PC-9 (cell line): ENCODE data around the gene SND1. TPM values are rescaled to one million over a fixed set of nuclear protein-coding genes. Genes with fewer than 3 reads are reported as not detected.

ENCODE experiments used
- BruUV-seq: library from RNA; stranded (reverse); fragments of 400-500 nt; replicated peaks from 2 replicates; lab custom pipeline; 2021; lab: Mats Ljungman, UMichigan
- CTCF ChIA-PET: fragments of 300-600 bp; sonication (Branson Sonifier 250); formaldehyde crosslinking; loops from one replicate; lab custom pipeline; 2022; ENCODE audit warnings: antibody characterized with exemption; lab: Charles Lee
- POLR2A ChIA-PET: fragments of 300-600 bp; sonication (Branson Sonifier 250); formaldehyde crosslinking; loops from one replicate; lab custom pipeline; 2022; ENCODE audit warnings: antibody characterized with exemption; ENCODE audit not compliant: unreplicated experiment; lab: Charles Lee
- DNase-seq, 2 experiments: peaks; one replicate each; pipeline versions ENCODE4 v3.0.0 to v3.0.0-alpha.2; 2015 to 2022; ENCODE audit warnings: mixed read lengths in 1 of 2
- H2AFZ ChIP-seq: fragments of 200-600 bp; sonication (generic); 2 replicates; pipeline ENCODE4 v1.8.1; 2017; ENCODE audit warnings: antibody characterized with exemption
- H3F3A ChIP-seq: fragments of 200-600 bp; sonication (generic); 2 replicates; pipeline ENCODE4 v1.8.1; 2017; ENCODE audit warnings: antibody characterized with exemption, mild to moderate bottlenecking, low read depth; ENCODE audit not compliant: insufficient read depth
- H3K27ac ChIP-seq: fragments of 200-600 bp; sonication (generic); 2 replicates; pipeline ENCODE4 v1.6.1; 2016; ENCODE audit warnings: mixed run types
- H3K27me3 ChIP-seq: fragments of 200-600 bp; sonication (generic); 2 replicates; pipeline ENCODE4 v1.6.1; 2016; ENCODE audit warnings: low read depth, mixed run types; ENCODE audit not compliant: insufficient read depth
- H3K36me3 ChIP-seq: fragments of 200-600 bp; sonication (generic); 2 replicates; pipeline ENCODE4 v1.6.1; 2016; ENCODE audit warnings: low read depth, mixed run types
- H3K4me1 ChIP-seq: fragments of 200-600 bp; sonication (generic); replicated peaks from 2 replicates; pipeline ENCODE4 v1.6.1; 2016; ENCODE audit warnings: mixed run types; ENCODE audit not compliant: insufficient read depth
- H3K4me2 ChIP-seq: fragments of 200-600 bp; sonication (generic); 2 replicates; pipeline ENCODE4 v1.6.1; 2017; ENCODE audit warnings: mixed run types
- H3K4me3 ChIP-seq: fragments of 200-600 bp; sonication (generic); 2 replicates; pipeline ENCODE4 v1.6.1; 2016; ENCODE audit warnings: mixed run types
- H3K79me2 ChIP-seq: fragments of 200-600 bp; sonication (generic); 2 replicates; pipeline ENCODE4 v1.6.1; 2017; ENCODE audit warnings: low read depth, mixed run types
- H3K9me2 ChIP-seq: fragments of 200-600 bp; sonication (generic); 2 replicates; pipeline ENCODE4 v1.8.1; 2017; ENCODE audit warnings: mild to moderate bottlenecking; ENCODE audit not compliant: insufficient read depth
- H3K9me3 ChIP-seq: fragments of 200-600 bp; sonication (generic); 2 replicates; pipeline ENCODE4 v1.8.1; 2016; ENCODE audit warnings: low read depth; ENCODE audit not compliant: insufficient read depth
- H4K20me1 ChIP-seq: fragments of 200-600 bp; sonication (generic); 2 replicates; pipeline ENCODE4 v1.8.1; 2017; ENCODE audit not compliant: insufficient read depth
- EZH2 ChIP-seq: fragments of 200-600 bp; sonication (generic); IDR thresholded peaks from 2 replicates; pipeline ENCODE4 v1.8.0; 2017; ENCODE audit warnings: antibody characterized with exemption, low read depth
- intact Hi-C: fragments of 100-400 bp; cut with micrococcal nuclease; formaldehyde crosslinking; loops from one replicate; pipeline ENCODE4 v1.10.0; 2022; ENCODE audit not compliant: unreplicated experiment
- total RNA-seq: library from RNA; stranded (reverse); gene quantifications from 2 replicates; pipeline ENCODE4 v1.2.3, GENCODE V29; 2021
- TF ChIP-seq, protein P1 (sequence below): fragments of 200-600 bp; sonication (generic); conservative IDR thresholded peaks from 2 replicates; pipeline ENCODE4 v1.6.1; 2017; ENCODE audit warnings: mixed run types, antibody characterized with exemption, mild to moderate bottlenecking, moderate library complexity

Gene SND1
- total RNA-seq, 1 experiment from 2014 or later, result 273 TPM

DNA sequence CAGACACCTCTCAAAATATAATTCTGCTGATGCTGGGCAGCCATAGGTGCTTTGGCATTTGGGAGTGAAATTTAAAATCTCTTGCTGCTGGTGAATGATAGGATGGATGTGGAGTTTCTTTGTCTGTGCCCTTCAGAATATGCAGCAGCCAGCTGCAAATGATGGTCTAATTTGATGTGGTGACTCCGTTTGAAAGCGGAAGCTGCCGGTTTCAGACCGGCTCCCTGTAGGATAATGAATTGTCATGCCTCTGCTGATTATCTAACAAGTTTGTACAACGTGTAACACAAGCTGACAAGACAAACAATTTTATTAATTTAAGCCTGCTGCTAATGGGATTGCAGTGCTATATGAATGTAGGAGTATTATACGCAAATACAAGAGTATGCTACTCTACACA lies 103.5 kb downstream of the SND1 start:
- Histone ChIP-seq H2AFZ (no peak overlapping the region), H3K4me1 (no peaks in the 10 kb centered on the region), H3K4me3 (no peak overlapping the region), H3K27ac (no peak overlapping the region), H3K9me2 (no peaks in the 10 kb centered on the region), H4K20me1 (peaks cover 54% of the 10 kb centered on the region), H3K36me3 (0 out of 2 replicates have a peak, but pooled peaks cover 8% of the 10 kb centered on the region), H3F3A (no peaks in the 10 kb centered on the region; the same call in 1 of the 2 replicates), H3K79me2 (peaks cover 92% of the 10 kb centered on the region), H3K9me3 (no peaks in the 10 kb centered on the region), H3K27me3 (no peaks in the 10 kb centered on the region), H3K4me2 (no peak overlapping the region)
- TF ChIP-seq EZH2, result no peak
- TF ChIP-seq, protein P1, sequence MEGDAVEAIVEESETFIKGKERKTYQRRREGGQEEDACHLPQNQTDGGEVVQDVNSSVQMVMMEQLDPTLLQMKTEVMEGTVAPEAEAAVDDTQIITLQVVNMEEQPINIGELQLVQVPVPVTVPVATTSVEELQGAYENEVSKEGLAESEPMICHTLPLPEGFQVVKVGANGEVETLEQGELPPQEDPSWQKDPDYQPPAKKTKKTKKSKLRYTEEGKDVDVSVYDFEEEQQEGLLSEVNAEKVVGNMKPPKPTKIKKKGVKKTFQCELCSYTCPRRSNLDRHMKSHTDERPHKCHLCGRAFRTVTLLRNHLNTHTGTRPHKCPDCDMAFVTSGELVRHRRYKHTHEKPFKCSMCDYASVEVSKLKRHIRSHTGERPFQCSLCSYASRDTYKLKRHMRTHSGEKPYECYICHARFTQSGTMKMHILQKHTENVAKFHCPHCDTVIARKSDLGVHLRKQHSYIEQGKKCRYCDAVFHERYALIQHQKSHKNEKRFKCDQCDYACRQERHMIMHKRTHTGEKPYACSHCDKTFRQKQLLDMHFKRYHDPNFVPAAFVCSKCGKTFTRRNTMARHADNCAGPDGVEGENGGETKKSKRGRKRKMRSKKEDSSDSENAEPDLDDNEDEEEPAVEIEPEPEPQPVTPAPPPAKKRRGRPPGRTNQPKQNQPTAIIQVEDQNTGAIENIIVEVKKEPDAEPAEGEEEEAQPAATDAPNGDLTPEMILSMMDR, result no peak
- intact Hi-C loops, result no loop called here
- ChIA-PET CTCF (no interaction called here), POLR2A (interaction anchor here (0.5 to 0.8 kb wide), 3 partner anchors 10 to 118 kb away, joined by 3 read pairs; no protein-coding TSS in a partner anchor)
- DNase-seq, result no peak
- no TSS peak for BruUV-seq

DNA sequence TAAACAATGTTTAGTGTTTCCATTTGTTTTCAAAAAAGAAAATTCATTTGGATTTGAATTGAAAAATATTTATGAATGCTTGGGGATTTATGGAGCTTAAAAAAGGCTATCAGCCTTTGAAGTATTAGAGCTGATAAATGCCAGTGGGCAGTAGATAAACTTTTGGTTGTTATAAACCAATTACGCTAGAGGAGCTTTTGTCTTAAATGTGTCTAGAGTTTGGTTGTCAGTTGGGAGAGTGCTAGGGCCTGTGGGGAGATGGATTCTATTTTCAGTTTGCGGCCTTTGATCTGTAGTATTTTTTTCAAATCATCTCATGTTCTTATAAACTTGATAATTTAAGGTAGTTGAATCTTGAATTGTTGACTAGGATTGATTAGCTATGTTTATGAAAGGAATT lies 104.0 kb downstream of the SND1 start:
- H3K79me2 ChIP-seq, result peaks cover 92% of the 10 kb centered on the region
- no peaks in the 10 kb centered on the region; the same call in 1 of the 2 replicates for H3F3A ChIP-seq
- ChIA-PET CTCF (interaction anchor here (0.5 kb wide), 1 partner anchor 371 kb away, joined by 7 read pairs; no protein-coding TSS in a partner anchor), POLR2A (interaction anchor here (0.5 to 0.8 kb wide), 4 partner anchors 10 to 130 kb away, joined by 3 to 6 read pairs (median 3); no protein-coding TSS in a partner anchor)
- no peaks in the 10 kb centered on the region for H3K9me2 ChIP-seq
- no peak overlapping the region for H2AFZ ChIP-seq
- no peaks in the 10 kb centered on the region for H3K4me1 ChIP-seq
- 0 out of 2 replicates have a peak, but pooled peaks cover 8% of the 10 kb centered on the region for H3K36me3 ChIP-seq
- DNase-seq, result no peak
- no peak overlapping the region for H3K4me3 ChIP-seq
- H3K27me3 ChIP-seq, result no peaks in the 10 kb centered on the region
- H3K27ac ChIP-seq, result no peak overlapping the region
- no peak overlapping the region for H3K4me2 ChIP-seq
- H3K9me3 ChIP-seq, result no peaks in the 10 kb centered on the region
- H4K20me1 ChIP-seq, result peaks cover 54% of the 10 kb centered on the region
- intact Hi-C loops, result no loop called here
- TF ChIP-seq, protein P1, result no peak
- no peak for TF ChIP-seq EZH2
- BruUV-seq, result no TSS peak

DNA sequence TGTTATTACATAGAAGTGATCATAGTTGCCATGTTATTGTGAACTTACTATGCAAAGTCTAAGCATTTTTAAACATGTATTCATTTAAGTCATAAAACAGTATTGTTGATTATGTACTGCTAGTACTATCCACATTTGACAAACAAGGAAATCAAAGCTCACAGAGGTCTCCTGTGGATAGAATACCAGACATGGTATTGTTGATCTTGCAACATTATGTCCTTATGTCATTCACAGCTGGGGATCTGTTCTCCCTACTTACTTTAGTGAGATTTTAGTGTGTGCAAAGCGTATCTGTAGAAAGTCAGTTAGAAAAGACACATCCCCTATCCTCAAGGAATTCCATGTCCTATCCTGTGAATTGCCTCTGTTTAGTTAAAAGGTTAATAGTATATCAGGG lies 106.1 kb downstream of the SND1 start:
- intact Hi-C loops, result no loop called here
- Histone ChIP-seq H3K9me3 (no peaks in the 10 kb centered on the region), H3K4me1 (no peaks in the 10 kb centered on the region), H2AFZ (no peak overlapping the region), H3K36me3 (no peaks in the 10 kb centered on the region), H4K20me1 (peaks cover 57% of the 10 kb centered on the region), H3K27me3 (no peaks in the 10 kb centered on the region), H3K79me2 (peaks cover 83% of the 10 kb centered on the region), H3K27ac (no peak overlapping the region), H3K4me3 (no peak overlapping the region), H3F3A (no peaks in the 10 kb centered on the region; the same call in 1 of the 2 replicates), H3K9me2 (no peaks in the 10 kb centered on the region), H3K4me2 (no peak overlapping the region)
- CTCF ChIA-PET, result no interaction called here
- no peak for DNase-seq
- POLR2A ChIA-PET, result no interaction called here
- no TSS peak for BruUV-seq
- TF ChIP-seq, protein P1, result no peak
- TF ChIP-seq EZH2, result no peak
